Breast epithelium (tissue), 4 donors: ENCODE data around the gene KRT40. TPM values are rescaled to one million over a fixed set of nuclear protein-coding genes. Genes with fewer than 3 reads are reported as not detected.
A peak's percentile ranks its signal among the peaks of the same experiment; 100 is the strongest.

Source experiments
- DNase-seq, 2 donors: peaks; one replicate each; pipeline ENCODE4 v3.0.0-alpha.2; 2019; ENCODE audit warnings: low spot score in 2 of 2
- H3K27ac ChIP-seq, 2 donors: fragments of 200-600 bp; sonication (generic) in 1 of 2; one replicate each; pipeline ENCODE4 v1.5.1; 2016 to 2019; ENCODE audit warnings: mild to moderate bottlenecking in 1 of 2
- H3K27me3 ChIP-seq, 2 donors: fragments of 200-600 bp; sonication (generic) in 1 of 2; one replicate each; pipeline versions ENCODE4 v1.5.1 to v1.6.0; 2017 to 2019; ENCODE audit warnings: control low read depth in 1 of 2, mild to moderate bottlenecking in 1 of 2
- H3K36me3 ChIP-seq: fragments of 200-600 bp; one replicate; pipeline ENCODE4 v1.5.1; 2019
- H3K4me1 ChIP-seq, 2 donors: fragments of 200-600 bp; sonication (generic); one replicate each; pipeline ENCODE4 v1.5.1; 2016 to 2019; ENCODE audit warnings: control low read depth in 1 of 2
- H3K4me3 ChIP-seq, 3 donors: fragments of 200-600 bp; sonication (generic); 1 replicate in 2 of 3; 2 replicates in 1 of 3; pipeline ENCODE4 v1.5.1; 2016 to 2019; ENCODE audit warnings: mild to moderate bottlenecking in 3 of 3, moderate library complexity in 2 of 3
- H3K9me3 ChIP-seq, 2 donors: fragments of 200-600 bp; sonication (generic) in 1 of 2; one replicate each; pipeline ENCODE4 v1.5.1; 2016 to 2019; ENCODE audit warnings: control low read depth in 1 of 2
- CTCF ChIP-seq, 3 donors: fragments of 450-650 bp; IDR thresholded peaks; one replicate each; pipeline ENCODE4 v1.5.1; 2016 to 2017; ENCODE audit warnings: antibody characterized with exemption in 3 of 3, mild to moderate bottlenecking in 3 of 3, moderate library complexity in 3 of 3
- POLR2A ChIP-seq: fragments of 450-650 bp; IDR thresholded peaks from one replicate; pipeline ENCODE4 v1.6.1; 2016; ENCODE audit warnings: antibody characterized with exemption, mild to moderate bottlenecking, moderate library complexity
- POLR2AphosphoS5 ChIP-seq, 3 donors: sonication (generic); formaldehyde crosslinking; IDR thresholded peaks; one replicate each; pipeline ENCODE4 v1.6.1; 2017; ENCODE audit warnings: antibody characterized with exemption in 3 of 3
- intact Hi-C: fragments of 100-400 bp; cut with DNase I; formaldehyde crosslinking; loops from one replicate; pipeline ENCODE4 v1.15.1; 2023; ENCODE audit warnings: low total_unique reads
- total RNA-seq, 3 donors: library from RNA; depleted of rRNA; stranded (reverse); fragments of >200 nt; gene quantifications; one replicate each; pipeline ENCODE4 v1.1.0, GENCODE V29; 2016

Gene KRT40
- total RNA-seq, 3 donors from 2014 or later, result 0.29 TPM; not detected in 2

DNA sequence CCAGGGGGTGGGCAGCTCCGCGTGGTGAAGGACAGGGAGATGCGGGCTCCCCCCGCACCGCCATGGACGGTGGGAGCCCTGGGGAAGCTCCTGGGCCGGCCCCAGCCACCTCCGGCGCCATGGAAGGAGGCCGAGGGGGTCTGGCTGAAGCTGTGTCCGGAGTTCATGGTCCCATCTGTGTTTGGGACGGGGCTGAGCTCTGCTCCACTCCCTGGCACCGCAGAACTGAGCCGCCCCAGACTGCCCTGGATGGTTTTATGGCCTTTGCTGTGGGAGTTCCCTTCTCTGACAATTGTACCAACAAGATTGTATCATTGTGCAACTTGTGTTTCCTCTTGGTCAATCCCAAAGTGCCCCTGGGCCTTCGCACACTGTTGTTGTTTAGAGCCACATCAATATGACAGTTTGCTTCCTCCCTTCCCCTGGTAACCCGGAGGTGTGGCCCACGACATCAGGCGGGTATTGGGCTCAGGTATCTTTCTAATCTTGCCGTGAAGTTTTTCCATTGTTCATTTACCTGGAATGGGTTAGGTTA lies 47.6 kb downstream of the KRT40 start:
- intact Hi-C loops, result no loop called here
- DNase-seq, result peak; percentile 80 to 85
- no peaks in the 10 kb centered on the region for H3K36me3 ChIP-seq
- no peaks in the 10 kb centered on the region for H3K27me3 ChIP-seq
- peak overlapping the region; percentile 85 to 93 for H3K27ac ChIP-seq
- H3K9me3 ChIP-seq, result no peaks in the 10 kb centered on the region
- H3K4me3 ChIP-seq, result peak overlapping the region in 2 of 3 donors; percentile 36 to 39
- no peak for TF ChIP-seq POLR2A
- no peak for TF ChIP-seq CTCF (IDR thresholded peaks at IDR 0.05)
- TF ChIP-seq POLR2AphosphoS5 (IDR thresholded peaks at IDR 0.05), result peak in 2 of 3 donors; percentile 29 to 49
- H3K4me1 ChIP-seq, result no peaks in the 10 kb centered on the region

DNA sequence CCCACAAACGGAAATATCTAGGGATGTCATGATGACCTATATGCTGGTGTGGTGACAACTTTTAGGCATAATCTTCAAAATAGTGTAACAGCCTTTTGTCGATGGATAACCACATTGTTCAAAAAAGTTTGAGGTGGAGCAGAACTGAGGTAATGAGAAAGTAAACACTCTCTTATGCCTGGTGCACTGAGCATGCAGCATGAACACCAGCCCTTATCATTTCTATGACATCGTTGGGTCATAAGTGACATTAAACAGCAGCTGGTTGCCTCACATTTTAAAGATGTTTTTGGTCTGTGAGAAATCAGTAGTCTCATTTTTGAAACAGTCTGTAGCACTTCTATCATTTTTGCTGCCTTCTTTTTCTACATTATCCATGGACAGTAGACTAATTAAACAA lies 48.5 kb downstream of the KRT40 start:
- no peak for TF ChIP-seq POLR2A
- no peak for TF ChIP-seq CTCF (IDR thresholded peaks at IDR 0.05)
- no peak for TF ChIP-seq POLR2AphosphoS5 (IDR thresholded peaks at IDR 0.05)
- intact Hi-C loops, result no loop called here
- no peaks in the 10 kb centered on the region for H3K9me3 ChIP-seq
- no peaks in the 10 kb centered on the region for H3K27me3 ChIP-seq
- H3K4me1 ChIP-seq, result no peaks in the 10 kb centered on the region
- peak overlapping the region; percentile 85 to 93 for H3K27ac ChIP-seq
- no peaks in the 10 kb centered on the region for H3K36me3 ChIP-seq
- H3K4me3 ChIP-seq, result peak overlapping the region in 1 of 3 donors; percentile 36
- no peak for DNase-seq

DNA sequence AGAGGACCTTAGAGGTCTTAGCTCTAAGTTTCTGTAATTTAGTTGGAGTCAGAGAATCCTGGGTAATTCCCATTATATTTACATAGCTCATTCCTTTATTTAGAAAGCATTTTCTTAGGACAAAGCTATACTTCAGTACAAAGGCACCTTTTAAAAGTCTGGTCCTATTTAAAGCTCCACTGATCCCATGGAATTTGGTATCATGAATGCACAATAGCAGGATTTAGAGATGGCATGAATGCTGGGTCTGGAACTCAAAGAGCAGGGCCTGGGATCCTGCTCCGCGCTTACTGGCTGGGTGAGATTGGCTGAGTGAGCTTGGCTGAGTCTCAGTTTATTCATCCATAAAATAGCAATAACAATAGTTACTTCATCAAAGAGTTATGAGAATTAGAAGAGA lies 51.5 kb downstream of the KRT40 start:
- Histone ChIP-seq H3K27me3 (no peaks in the 10 kb centered on the region), H3K4me1 (no peaks in the 10 kb centered on the region), H3K9me3 (no peaks in the 10 kb centered on the region), H3K27ac (no peak overlapping the region), H3K36me3 (no peaks in the 10 kb centered on the region), H3K4me3 (no peak overlapping the region)
- no peak for TF ChIP-seq POLR2A
- TF ChIP-seq POLR2AphosphoS5 (IDR thresholded peaks at IDR 0.05), result no peak
- no peak for TF ChIP-seq CTCF (IDR thresholded peaks at IDR 0.05)
- intact Hi-C loops, result no loop called here
- no peak for DNase-seq

- H3K27ac ChIP-seq, result no peak overlapping the region
- no peak for DNase-seq
- H3K9me3 ChIP-seq, result no peaks in the 10 kb centered on the region
- no peaks in the 10 kb centered on the region for H3K4me1 ChIP-seq
- no peaks in the 10 kb centered on the region for H3K36me3 ChIP-seq
- no peak overlapping the region for H3K4me3 ChIP-seq
- no peaks in the 10 kb centered on the region for H3K27me3 ChIP-seq
- intact Hi-C loops, result no loop called here
- TF ChIP-seq POLR2AphosphoS5 (IDR thresholded peaks at IDR 0.05), result no peak
- no peak for TF ChIP-seq POLR2A
- no peak for TF ChIP-seq CTCF (IDR thresholded peaks at IDR 0.05)
Measured at GRCh38 chr17:40931311-40931710, 52.8 kb downstream of the KRT40 start.

Other genes starting within 250 kb of the KRT40 start
- gene KRT25, start 229.0 kb downstream of the KRT40 start, total RNA-seq, result not detected
- not detected for gene KRT26, start 212.1 kb downstream of the KRT40 start, total RNA-seq
- not detected for gene KRT27, start 201.8 kb downstream of the KRT40 start, total RNA-seq
- not detected for gene KRT28, start 184.4 kb downstream of the KRT40 start, total RNA-seq
- gene KRT10, start 161.7 kb downstream of the KRT40 start, total RNA-seq, result 10 to 100 TPM in 1 of 3 donors, 1 to 10 TPM in 2; 6.2 to 14.7 (median 7.6) TPM
- gene KRT12, start 117.1 kb downstream of the KRT40 start, total RNA-seq, result not detected
- gene KRT20, start 99.1 kb downstream of the KRT40 start, total RNA-seq, result 1 to 10 TPM in 1 of 3 donors, not detected in 2; 6.6 TPM
- 10 to 100 TPM in 2 of 3 donors, not detected in 1; 37.7 to 57.5 TPM for gene KRT23, start 46.7 kb downstream of the KRT40 start, total RNA-seq
- gene KRT39, start 17.4 kb downstream of the KRT40 start, total RNA-seq, result not detected
- not detected for gene KRTAP3-3, start 9.8 kb upstream of the KRT40 start, total RNA-seq
- gene KRTAP3-2, start 15.6 kb upstream of the KRT40 start, total RNA-seq, result not detected
- not detected for gene KRTAP3-1, start 24.8 kb upstream of the KRT40 start, total RNA-seq
- gene KRTAP1-5, start 42.9 kb upstream of the KRT40 start, total RNA-seq, result not detected
- gene KRTAP1-4, start 45.9 kb upstream of the KRT40 start, total RNA-seq, result not detected
- gene KRTAP1-3, start 50.5 kb upstream of the KRT40 start, total RNA-seq, result not detected
- gene KRTAP1-1, start 57.1 kb upstream of the KRT40 start, total RNA-seq, result not detected
- gene KRTAP2-1, start 63.0 kb upstream of the KRT40 start, total RNA-seq, result not detected
- not detected for gene KRTAP2-2, start 70.9 kb upstream of the KRT40 start, total RNA-seq
- gene KRTAP2-3, start 75.8 kb upstream of the KRT40 start, total RNA-seq, result not detected
- gene KRTAP2-4, start 81.6 kb upstream of the KRT40 start, total RNA-seq, result not detected
- gene KRTAP4-7, start 99.8 kb upstream of the KRT40 start, total RNA-seq, result not detected
- gene KRTAP4-8, start 113.8 kb upstream of the KRT40 start, total RNA-seq, result not detected
- not detected for gene KRTAP4-16, start 117.9 kb upstream of the KRT40 start, total RNA-seq
- not detected for gene KRTAP4-9, start 121.1 kb upstream of the KRT40 start, total RNA-seq
- gene KRTAP4-11, start 134.0 kb upstream of the KRT40 start, total RNA-seq, result not detected
- not detected for gene KRTAP4-12, start 139.9 kb upstream of the KRT40 start, total RNA-seq
- not detected for gene KRTAP4-6, start 156.2 kb upstream of the KRT40 start, total RNA-seq
- gene KRTAP4-5, start 165.5 kb upstream of the KRT40 start, total RNA-seq, result not detected
- not detected for gene KRTAP4-4, start 176.4 kb upstream of the KRT40 start, total RNA-seq
- not detected for gene KRTAP4-3, start 183.9 kb upstream of the KRT40 start, total RNA-seq
- gene KRTAP4-2, start 193.9 kb upstream of the KRT40 start, total RNA-seq, result not detected
- gene KRTAP4-1, start 200.6 kb upstream of the KRT40 start, total RNA-seq, result not detected
- not detected for gene KRTAP9-1, start 205.6 kb upstream of the KRT40 start, total RNA-seq
- not detected for gene KRTAP9-2, start 242.3 kb upstream of the KRT40 start, total RNA-seq
- gene KRTAP9-3, start 248.1 kb upstream of the KRT40 start, total RNA-seq, result not detected